Activated effector memory CD4-positive, alpha-beta T cell treated with anti-CD3 and anti-CD28 coated beads, Interleukin-2, amount 50 U/mL, for 16 hours (primary cell): ENCODE data around the gene CAMKK2.
"Not testable (repeated sequence)": the region's sequence is repeated elsewhere in the genome, so short reads cannot be mapped to it uniquely, and the experiment has no call there.

ENCODE experiments used
- DNase-seq: peaks from one replicate; pipeline ENCODE4 v3.0.0-alpha.2; 2020

The CAMKK2 gene

GRCh38 chr12:121297435-121297991 lies 1.0 kb upstream of the CAMKK2 start:
- DNase-seq: peak; percentile 81

DNA sequence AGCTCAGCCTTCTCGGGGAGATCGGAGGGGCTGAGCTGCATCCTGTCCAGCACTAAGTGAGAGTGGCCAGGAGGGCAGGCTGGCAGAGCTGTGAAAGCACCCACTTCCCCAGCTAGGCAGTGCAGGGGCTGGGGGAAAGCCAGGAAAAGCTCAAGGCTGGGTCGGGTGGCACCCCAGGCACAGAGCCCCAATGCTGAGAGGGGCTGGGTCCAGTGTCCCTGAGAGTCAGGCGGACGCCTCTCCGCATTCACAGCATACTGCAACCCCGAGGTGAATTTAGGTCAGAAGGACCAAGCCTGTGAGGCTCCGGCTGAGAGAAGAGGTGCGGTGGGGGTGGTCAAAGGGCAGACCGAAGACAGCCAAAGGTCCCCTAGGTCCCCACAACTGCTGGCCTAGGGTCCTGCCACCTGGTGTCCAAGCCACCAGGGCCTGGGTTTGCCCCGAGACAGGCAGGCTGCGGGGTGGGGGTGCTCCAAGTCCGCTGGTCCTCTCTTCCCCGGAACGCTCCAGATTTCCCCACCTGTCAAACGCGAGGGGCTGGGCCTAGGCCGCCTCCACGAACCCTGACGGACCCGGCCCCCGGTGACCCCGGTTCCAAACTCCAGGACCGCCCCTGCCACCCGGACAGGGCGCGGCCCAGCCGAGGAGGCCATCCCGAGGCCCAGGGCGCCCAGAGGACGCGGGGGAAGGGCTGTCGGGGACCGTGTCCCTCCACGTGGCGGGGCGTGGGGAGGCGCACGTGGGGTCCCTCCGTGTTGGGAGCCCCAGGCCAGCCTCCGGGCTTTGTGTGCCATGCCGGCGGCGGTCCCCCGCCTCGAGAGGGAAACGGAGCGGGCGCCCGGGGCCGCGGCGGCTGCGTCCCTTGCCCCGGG lies 527 bp downstream of the CAMKK2 start:
- DNase-seq: peak; percentile 68

DNA sequence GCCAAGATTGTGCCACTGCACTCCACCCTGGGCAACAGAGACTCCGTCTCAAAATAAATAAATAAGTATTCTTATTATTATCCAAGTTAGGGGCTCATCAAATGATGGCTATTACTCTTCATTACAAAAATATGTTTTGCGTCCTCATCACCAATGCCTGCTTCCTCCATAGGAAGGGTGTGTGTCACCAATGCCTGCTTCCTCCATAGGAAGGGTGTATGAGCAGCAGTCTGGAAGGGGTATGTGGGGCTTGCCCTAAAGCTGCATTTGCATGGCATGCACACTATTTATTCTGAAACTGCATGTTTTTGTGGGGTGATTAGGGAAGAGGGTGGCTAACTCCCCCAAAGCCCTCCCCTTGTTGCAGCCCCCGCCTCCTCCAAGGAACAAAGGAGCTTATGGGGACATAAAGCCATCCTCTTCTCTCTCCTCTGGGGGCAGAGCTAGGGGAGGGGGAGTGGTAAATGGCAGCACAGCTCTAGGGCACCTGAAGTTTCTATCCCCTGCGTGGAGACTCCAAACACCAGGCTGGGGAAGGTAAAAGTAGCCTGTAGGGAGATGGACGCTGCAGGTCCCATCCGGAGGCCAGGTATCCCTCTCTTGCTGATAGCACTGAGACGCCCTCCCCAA lies 1.3 kb downstream of the CAMKK2 start:
- DNase-seq: no peak

DNA sequence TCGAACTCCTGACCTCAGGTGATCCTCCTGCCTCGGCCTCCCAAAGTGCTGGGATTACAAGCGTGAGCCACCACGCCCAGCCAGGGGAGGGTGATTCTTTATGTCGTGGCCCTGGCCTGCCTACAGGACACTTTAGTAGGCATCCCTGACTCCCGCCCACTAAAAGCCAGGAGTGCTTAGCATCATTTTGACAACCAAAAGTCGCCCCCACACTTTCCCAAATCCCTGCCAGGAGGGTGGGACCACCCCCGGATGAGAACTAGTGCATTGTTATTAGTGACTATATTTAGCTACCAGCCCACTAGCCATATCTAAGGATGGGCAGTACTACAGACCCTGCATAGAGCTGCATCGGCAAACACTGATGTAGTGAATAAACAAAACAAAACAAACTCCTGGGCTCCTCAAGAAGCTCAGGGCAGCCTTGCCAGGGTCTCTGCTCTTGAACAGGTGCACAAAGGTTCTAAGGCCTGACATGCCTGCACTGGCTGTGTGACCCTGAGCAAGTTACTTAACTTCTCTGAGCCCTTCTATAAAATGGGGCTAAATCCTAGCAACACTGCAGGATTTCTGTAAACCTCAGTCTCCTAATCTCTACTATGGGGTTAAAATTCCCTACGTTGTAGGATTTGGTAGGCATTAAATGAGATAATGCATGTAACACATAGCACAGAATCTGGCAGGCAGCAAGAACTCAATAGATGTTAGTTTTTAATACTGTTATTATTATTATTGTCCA lies 2.2 kb downstream of the CAMKK2 start:
- DNase-seq: no peak

DNA sequence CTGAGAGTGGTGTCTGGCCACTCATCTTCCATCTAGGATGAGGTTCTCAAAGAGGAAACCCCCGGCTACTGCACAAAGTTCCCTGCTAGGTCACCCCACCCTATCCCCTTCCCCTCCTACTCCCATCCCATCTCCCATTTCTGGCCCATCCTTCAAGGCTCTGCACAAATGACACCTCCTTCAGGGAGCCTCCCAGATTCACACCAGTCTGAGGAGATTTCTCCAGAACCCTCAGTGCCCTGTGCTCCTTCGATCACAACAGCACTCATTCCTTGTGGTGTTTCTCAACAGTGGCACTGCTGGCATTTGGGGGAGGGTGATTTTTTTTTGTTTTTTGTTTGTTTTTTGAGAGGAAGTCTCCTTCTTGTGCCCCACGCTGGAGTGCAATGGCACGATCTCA lies 2.9 kb downstream of the CAMKK2 start:
- no peak for DNase-seq

DNA sequence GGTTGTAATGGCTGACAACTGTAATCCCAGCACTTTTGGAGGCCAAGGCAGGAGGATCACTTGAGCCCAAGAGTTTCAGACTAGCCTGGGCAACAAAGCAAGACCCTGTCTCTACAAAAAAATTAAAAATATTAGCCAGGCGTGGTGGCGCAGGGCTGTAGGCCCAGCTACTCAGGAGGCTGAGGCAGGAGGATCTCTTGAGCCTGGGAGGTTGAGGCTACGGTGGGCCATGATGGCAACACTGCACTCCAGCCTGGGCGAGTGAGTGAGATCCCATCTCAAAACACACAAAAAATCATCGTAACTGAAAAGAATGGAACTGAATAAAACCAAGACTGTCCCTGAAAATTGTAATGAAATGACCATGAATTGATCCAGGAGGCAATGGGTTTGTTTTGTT lies 6.1 kb downstream of the CAMKK2 start:
- no peak for DNase-seq

DNA sequence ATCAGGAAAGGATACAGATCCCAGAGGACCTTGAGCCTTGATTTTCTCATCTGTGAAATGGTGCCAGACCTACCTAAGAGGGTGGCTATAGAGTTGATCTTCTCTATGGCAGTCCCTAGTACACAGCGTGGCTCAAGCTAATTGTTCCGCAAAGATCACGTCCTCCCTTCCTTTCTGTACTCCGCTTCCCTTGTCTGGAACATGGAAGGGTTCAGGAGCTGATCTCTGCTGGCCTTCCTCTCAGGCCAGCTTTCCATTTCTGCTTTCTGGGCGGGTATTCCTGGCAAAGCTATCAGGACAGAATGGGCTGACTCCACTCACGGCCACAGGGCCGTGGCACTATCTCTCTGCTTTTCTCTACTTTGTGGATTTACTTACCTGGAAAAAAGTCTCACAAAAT lies 6.5 kb downstream of the CAMKK2 start:
- no peak for DNase-seq

DNA sequence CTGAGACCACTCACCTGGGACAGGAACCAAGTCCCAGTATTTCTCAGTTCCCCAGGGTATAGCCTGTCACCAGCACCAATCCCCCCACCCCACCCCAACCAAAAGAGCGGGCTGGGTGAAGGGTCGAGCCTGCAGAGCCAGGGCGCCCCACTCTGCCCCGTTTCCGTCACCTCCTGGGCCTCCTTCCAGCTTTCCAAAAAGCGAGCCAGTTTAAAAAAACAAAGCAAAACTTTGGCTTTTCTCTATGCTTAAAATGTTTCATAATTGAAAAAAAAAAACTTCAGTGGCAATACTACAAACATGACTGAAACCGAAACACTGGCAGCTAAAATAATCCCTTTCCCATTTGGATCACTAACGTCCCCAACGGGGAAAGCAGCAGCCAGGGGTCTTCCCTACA lies 7.5 kb downstream of the CAMKK2 start:
- no peak for DNase-seq

GRCh38 chr12:121288158-121288845 lies 8.2 kb downstream of the CAMKK2 start:
- DNase-seq: no peak

DNA sequence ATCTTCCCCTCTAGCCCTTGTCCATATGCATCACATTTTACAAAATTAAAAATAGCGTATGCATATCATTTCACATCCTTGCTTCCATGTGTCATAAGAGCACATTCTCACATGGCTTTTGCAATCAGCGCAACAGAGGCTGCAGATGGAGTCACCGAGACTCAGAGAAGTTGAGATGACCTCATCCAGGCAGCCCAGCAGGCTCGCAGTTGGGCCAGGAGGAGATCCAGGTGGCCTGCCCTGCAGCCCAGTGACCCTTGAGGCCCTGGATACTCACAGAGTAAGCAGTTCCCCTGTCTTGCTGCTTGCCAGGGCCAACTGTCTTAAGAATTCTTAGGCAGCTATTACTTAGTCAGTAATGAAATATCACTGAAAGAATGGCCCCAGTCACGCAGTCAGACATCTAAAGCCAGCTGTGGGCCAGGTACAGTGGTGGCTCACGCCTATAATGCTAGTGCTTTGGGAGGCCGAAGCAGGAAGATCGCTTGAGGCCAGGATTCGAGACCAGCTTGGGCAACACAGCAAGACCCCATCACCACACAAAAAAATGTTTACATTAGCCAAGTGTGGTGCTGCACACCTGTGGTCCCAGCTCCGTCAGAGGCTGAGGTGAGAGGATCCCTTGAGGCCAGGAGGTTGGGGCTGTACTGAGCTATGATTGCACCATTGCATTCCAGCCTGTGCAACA lies 9.1 kb downstream of the CAMKK2 start:
- no peak for DNase-seq

- no peak for DNase-seq
Observed at GRCh38 chr12:121285856-121286255, 10.7 kb downstream of the CAMKK2 start.

- no peak for DNase-seq
Observed at GRCh38 chr12:121284551-121285390, 11.7 kb downstream of the CAMKK2 start.

- DNase-seq: no peak
Observed at GRCh38 chr12:121283841-121284240, 12.7 kb downstream of the CAMKK2 start.

GRCh38 chr12:121283388-121283787 lies 13.1 kb downstream of the CAMKK2 start:
- no peak for DNase-seq

DNA sequence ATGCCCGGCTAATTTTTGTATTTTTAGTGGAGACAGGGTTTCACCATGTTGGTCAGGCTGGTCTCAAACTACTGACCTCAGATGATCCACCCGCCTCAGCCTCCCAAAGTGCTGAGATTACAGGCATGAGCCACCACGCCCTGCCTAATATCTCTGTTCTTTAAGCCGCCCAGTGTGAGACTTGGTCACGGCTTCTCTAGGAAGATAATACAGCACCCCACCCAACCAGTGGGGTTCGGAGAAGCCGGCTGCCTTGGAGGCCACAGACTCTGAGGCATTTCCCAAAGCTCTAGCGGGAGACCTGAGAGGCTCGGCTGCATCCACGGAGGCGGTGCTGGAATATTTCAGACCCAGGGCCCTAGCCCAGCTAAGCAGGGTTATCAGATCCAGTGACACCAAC lies 13.6 kb downstream of the CAMKK2 start:
- not testable (repeated sequence) for DNase-seq

GRCh38 chr12:121282072-121282742 lies 14.3 kb downstream of the CAMKK2 start:
- no peak for DNase-seq

GRCh38 chr12:121281116-121281515 lies 15.4 kb downstream of the CAMKK2 start:
- DNase-seq: not testable (repeated sequence)

GRCh38 chr12:121280531-121280930 lies 16.0 kb downstream of the CAMKK2 start:
- DNase-seq: not testable (repeated sequence)

DNA sequence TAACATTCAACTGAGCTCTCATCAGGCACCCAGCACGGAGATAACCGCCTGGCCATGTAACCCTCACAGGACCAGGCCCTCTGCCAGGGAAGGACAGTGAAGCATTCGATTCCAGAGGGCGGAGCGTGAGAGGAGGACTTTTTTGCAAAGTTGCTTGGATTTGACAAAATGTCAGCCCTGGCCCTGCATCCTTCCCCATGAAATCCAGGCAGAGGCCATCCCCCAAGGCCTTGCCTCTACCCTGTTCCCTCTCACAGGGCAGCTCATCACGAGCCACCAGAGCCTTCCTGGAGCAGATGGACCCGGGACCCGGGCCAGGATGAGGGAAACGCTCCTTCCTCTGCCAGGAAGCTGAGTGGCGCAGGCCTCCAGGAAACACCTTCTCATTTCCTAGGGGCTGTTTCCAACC lies 17.0 kb downstream of the CAMKK2 start:
- no peak for DNase-seq

- DNase-seq: no peak
Observed at GRCh38 chr12:121279071-121279375, 17.5 kb downstream of the CAMKK2 start.
